ENCODE data around the gene MTMR10. TPM values are rescaled to one million over a fixed set of nuclear protein-coding genes. Genes with fewer than 3 reads are reported as not detected.

The MTMR10 gene
- total and polyA plus RNA-seq, 2 experiments from 2014 or later: 4.3 to 11.3 TPM

DNA sequence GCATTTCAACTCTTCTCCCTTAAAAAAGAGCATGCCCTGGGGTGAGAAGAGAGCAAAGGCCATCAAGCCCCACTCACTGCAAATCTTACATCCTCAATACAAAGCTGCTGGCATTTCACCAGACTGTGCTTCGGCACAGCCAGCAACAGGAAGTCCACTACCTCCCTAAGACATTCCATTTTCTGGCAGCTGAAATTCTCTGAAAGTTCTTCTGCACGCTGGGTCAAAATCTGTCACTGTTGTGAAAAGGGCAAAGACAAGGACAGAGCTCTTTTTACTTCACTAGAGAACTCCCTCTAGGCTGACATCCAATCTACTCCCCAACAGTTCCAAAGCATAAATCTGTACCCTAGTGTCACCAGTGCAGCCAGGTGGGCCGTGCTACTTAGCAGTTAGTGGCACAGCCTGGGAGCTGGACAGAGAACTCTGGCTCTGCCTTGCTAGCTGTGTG is 6.3 kb downstream of the MTMR10 start (continued):
- TF ChIP-seq, protein P1, sequence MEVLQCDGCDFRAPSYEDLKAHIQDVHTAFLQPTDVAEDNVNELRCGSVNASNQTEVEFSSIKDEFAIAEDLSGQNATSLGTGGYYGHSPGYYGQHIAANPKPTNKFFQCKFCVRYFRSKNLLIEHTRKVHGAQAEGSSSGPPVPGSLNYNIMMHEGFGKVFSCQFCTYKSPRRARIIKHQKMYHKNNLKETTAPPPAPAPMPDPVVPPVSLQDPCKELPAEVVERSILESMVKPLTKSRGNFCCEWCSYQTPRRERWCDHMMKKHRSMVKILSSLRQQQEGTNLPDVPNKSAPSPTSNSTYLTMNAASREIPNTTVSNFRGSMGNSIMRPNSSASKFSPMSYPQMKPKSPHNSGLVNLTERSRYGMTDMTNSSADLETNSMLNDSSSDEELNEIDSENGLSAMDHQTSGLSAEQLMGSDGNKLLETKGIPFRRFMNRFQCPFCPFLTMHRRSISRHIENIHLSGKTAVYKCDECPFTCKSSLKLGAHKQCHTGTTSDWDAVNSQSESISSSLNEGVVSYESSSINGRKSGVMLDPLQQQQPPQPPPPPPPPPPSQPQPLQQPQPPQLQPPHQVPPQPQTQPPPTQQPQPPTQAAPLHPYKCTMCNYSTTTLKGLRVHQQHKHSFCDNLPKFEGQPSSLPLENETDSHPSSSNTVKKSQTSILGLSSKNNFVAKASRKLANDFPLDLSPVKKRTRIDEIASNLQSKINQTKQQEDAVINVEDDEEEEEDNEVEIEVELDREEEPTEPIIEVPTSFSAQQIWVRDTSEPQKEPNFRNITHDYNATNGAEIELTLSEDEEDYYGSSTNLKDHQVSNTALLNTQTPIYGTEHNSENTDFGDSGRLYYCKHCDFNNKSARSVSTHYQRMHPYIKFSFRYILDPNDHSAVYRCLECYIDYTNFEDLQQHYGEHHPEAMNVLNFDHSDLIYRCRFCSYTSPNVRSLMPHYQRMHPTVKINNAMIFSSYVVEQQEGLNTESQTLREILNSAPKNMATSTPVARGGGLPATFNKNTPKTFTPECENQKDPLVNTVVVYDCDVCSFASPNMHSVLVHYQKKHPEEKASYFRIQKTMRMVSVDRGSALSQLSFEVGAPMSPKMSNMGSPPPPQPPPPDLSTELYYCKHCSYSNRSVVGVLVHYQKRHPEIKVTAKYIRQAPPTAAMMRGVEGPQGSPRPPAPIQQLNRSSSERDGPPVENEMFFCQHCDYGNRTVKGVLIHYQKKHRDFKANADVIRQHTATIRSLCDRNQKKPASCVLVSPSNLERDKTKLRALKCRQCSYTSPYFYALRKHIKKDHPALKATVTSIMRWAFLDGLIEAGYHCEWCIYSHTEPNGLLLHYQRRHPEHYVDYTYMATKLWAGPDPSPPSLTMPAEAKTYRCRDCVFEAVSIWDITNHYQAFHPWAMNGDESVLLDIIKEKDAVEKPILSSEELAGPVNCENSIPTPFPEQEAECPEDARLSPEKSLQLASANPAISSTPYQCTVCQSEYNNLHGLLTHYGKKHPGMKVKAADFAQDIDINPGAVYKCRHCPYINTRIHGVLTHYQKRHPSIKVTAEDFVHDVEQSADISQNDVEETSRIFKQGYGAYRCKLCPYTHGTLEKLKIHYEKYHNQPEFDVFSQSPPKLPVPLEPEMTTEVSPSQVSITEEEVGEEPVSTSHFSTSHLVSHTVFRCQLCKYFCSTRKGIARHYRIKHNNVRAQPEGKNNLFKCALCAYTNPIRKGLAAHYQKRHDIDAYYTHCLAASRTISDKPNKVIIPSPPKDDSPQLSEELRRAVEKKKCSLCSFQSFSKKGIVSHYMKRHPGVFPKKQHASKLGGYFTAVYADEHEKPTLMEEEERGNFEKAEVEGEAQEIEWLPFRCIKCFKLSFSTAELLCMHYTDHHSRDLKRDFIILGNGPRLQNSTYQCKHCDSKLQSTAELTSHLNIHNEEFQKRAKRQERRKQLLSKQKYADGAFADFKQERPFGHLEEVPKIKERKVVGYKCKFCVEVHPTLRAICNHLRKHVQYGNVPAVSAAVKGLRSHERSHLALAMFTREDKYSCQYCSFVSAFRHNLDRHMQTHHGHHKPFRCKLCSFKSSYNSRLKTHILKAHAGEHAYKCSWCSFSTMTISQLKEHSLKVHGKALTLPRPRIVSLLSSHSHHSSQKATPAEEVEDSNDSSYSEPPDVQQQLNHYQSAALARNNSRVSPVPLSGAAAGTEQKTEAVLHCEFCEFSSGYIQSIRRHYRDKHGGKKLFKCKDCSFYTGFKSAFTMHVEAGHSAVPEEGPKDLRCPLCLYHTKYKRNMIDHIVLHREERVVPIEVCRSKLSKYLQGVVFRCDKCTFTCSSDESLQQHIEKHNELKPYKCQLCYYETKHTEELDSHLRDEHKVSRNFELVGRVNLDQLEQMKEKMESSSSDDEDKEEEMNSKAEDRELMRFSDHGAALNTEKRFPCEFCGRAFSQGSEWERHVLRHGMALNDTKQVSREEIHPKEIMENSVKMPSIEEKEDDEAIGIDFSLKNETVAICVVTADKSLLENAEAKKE (CRISPR knock-in tag; IDR thresholded peaks at IDR 0.05): no peak
- TF ChIP-seq, protein P2, sequence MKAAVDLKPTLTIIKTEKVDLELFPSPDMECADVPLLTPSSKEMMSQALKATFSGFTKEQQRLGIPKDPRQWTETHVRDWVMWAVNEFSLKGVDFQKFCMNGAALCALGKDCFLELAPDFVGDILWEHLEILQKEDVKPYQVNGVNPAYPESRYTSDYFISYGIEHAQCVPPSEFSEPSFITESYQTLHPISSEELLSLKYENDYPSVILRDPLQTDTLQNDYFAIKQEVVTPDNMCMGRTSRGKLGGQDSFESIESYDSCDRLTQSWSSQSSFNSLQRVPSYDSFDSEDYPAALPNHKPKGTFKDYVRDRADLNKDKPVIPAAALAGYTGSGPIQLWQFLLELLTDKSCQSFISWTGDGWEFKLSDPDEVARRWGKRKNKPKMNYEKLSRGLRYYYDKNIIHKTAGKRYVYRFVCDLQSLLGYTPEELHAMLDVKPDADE (IDR thresholded peaks at IDR 0.05): no peak
- TF ChIP-seq ZNF331 (CRISPR knock-in tag; IDR thresholded peaks at IDR 0.05; ENCODE audit: low read depth) (no peak), ZNF114 (CRISPR knock-in tag; IDR thresholded peaks at IDR 0.05) (no peak), CREB1 (CRISPR knock-in tag; IDR thresholded peaks at IDR 0.05; ENCODE audit: low read depth) (no peak), EZH2phosphoT487 (IDR thresholded peaks at IDR 0.05; ENCODE audit: unreplicated experiment) (no peak)

DNA sequence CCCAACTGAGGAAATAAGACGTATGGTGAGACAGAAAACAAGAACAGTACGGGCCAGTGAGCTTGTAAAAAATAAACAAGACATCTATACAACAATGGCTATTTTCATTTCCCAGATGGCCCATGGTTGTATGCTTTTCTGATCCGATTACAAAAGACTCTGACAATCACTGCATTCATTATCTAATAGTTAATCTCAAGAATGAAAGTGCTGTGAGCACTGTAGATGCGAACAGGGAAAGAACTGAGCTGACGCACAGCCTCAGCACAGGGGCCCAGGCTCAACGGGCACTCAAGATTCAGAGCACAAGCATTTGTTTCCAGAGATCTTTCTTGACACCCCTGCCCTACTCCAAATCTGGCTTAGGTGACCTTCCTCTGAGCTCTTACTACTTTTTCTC is 6.9 kb downstream of the MTMR10 start:
- Histone ChIP-seq H2AFZ (no peak overlapping the region), H3K27ac (ENCODE audit: low read depth) (no peak overlapping the region), H3K4me3 (no peak overlapping the region), H3K36me3 (ENCODE audit: insufficient read depth) (no peaks in the 10 kb centered on the region), H3K79me2 (replicated peaks; ENCODE audit: insufficient read depth) (peaks cover 23% of the 10 kb centered on the region), H4K20me1 (replicated peaks; ENCODE audit: insufficient read depth) (peaks cover 4% of the 10 kb centered on the region; the same call in 1 of the 2 replicates), H3F3A (replicated peaks; ENCODE audit: low read depth) (no peaks in the 10 kb centered on the region), H3K4me2 (no peak overlapping the region), H3K4me1 (ENCODE audit: insufficient read depth) (no peaks in the 10 kb centered on the region), H3K9me2 (ENCODE audit: insufficient read depth) (no peaks in the 10 kb centered on the region), H3K27me3 (ENCODE audit: insufficient read depth) (no peaks in the 10 kb centered on the region)
- Mint-ChIP-seq H3K36me3 (ENCODE audit: low read depth) (peaks cover 3% of the 10 kb centered on the region; the same call in 2 of the 3 replicates), H3K9me3 (no peaks in the 10 kb centered on the region), H3K4me1 (peaks cover 3% of the 10 kb centered on the region; the same call in 2 of the 3 replicates), H3K4me3 (no peak overlapping the region), H3K27ac (no peak overlapping the region), H3K27me3 (ENCODE audit: insufficient read depth, low read depth, poor library complexity) (no peaks in the 10 kb centered on the region)
- no peak for DNase-seq (ENCODE audit: low spot score)
- no peak for ATAC-seq
- TF ChIP-seq, protein P3, sequence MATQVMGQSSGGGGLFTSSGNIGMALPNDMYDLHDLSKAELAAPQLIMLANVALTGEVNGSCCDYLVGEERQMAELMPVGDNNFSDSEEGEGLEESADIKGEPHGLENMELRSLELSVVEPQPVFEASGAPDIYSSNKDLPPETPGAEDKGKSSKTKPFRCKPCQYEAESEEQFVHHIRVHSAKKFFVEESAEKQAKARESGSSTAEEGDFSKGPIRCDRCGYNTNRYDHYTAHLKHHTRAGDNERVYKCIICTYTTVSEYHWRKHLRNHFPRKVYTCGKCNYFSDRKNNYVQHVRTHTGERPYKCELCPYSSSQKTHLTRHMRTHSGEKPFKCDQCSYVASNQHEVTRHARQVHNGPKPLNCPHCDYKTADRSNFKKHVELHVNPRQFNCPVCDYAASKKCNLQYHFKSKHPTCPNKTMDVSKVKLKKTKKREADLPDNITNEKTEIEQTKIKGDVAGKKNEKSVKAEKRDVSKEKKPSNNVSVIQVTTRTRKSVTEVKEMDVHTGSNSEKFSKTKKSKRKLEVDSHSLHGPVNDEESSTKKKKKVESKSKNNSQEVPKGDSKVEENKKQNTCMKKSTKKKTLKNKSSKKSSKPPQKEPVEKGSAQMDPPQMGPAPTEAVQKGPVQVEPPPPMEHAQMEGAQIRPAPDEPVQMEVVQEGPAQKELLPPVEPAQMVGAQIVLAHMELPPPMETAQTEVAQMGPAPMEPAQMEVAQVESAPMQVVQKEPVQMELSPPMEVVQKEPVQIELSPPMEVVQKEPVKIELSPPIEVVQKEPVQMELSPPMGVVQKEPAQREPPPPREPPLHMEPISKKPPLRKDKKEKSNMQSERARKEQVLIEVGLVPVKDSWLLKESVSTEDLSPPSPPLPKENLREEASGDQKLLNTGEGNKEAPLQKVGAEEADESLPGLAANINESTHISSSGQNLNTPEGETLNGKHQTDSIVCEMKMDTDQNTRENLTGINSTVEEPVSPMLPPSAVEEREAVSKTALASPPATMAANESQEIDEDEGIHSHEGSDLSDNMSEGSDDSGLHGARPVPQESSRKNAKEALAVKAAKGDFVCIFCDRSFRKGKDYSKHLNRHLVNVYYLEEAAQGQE (IDR thresholded peaks at IDR 0.05; ENCODE audit: unreplicated experiment): no peak
- TF ChIP-seq POLR2AphosphoS5 (IDR thresholded peaks at IDR 0.05; ENCODE audit: low read depth): no peak
- no peak for TF ChIP-seq JUNB (IDR thresholded peaks at IDR 0.05; ENCODE audit: unreplicated experiment)
- TF ChIP-seq CREB1 (CRISPR knock-in tag; IDR thresholded peaks at IDR 0.05; ENCODE audit: low read depth): no peak
- TF ChIP-seq, protein P2 (IDR thresholded peaks at IDR 0.05): no peak
- TF ChIP-seq STAT1 (IDR thresholded peaks at IDR 0.05; ENCODE audit: unreplicated experiment): no peak
- TF ChIP-seq NANOG (IDR thresholded peaks at IDR 0.05; ENCODE audit: borderline replicate concordance): no peak
